Thyroid gland (tissue), 4 donors: Measurements from ENCODE around the gene SGCD. TPM values are rescaled to one million over a fixed set of nuclear protein-coding genes. Genes with fewer than 3 reads are reported as not detected.

ENCODE experiments used
- DNase-seq, 2 donors: peaks; one replicate each; pipeline ENCODE4 v3.0.0-alpha.2; 2019
- H3K27ac ChIP-seq, 3 donors: fragments of 200-600 bp; sonication (generic); 1 replicate in 2 of 3; 2 replicates in 1 of 3; pipeline ENCODE4 v1.5.1; 2016 to 2019; ENCODE audit warnings: mild to moderate bottlenecking in 1 of 3, moderate library complexity in 1 of 3
- H3K27me3 ChIP-seq: fragments of 200-600 bp; sonication (generic); one replicate; pipeline ENCODE4 v1.5.1; 2019
- H3K36me3 ChIP-seq, 2 donors: fragments of 200-600 bp; sonication (generic); one replicate each; pipeline ENCODE4 v1.5.1; 2016 to 2019
- H3K4me1 ChIP-seq, 2 donors: fragments of 200-600 bp; sonication (generic); one replicate each; pipeline ENCODE4 v1.5.1; 2017 to 2019
- H3K4me3 ChIP-seq, 3 donors: fragments of 200-600 bp; sonication (generic); replicated peaks in 1 of 3; 1 replicate in 2 of 3; 2 replicates in 1 of 3; pipeline ENCODE4 v1.5.1; 2016; ENCODE audit warnings: mild to moderate bottlenecking in 1 of 3
- H3K9me3 ChIP-seq: fragments of 200-600 bp; sonication (generic); one replicate; pipeline ENCODE4 v1.5.1; 2017
- POLR2A ChIP-seq, 2 donors: fragments of 450-650 bp; IDR thresholded peaks; one replicate each; pipeline ENCODE4 v1.6.1; 2017; ENCODE audit warnings: antibody characterized with exemption in 2 of 2, mild to moderate bottlenecking in 2 of 2, moderate library complexity in 1 of 2
- WGBS, 2 donors: methylation state at CpG; one replicate each; pipeline ENCODE4 v1.1.5; 2017; 5-methylcytosine and 5-hydroxymethylcytosine counted together
- intact Hi-C: fragments of 100-400 bp; cut with DNase I; formaldehyde crosslinking; loops from one replicate; pipeline ENCODE4 v1.15.1; 2023
- total RNA-seq, 4 donors: library from RNA; depleted of rRNA; stranded (reverse); fragments of >200 nt; gene quantifications; one replicate each; pipeline ENCODE4 v1.2.3, GENCODE V29; 2016
- TF ChIP-seq, protein P1 (sequence below), 6 experiments: fragments of 200-600 bp in 3 of 6; fragments of 450-650 bp in 3 of 6; sonication (generic) in 3 of 6; IDR thresholded peaks; one replicate each; pipeline ENCODE4 v1.5.1; 2016 to 2019; ENCODE audit warnings: antibody characterized with exemption in 6 of 6, mild to moderate bottlenecking in 2 of 6, inconsistent platforms in 1 of 6, moderate library complexity in 1 of 6

Gene SGCD
- total RNA-seq, 4 donors from 2014 or later, result 7.4 to 20.1 (median 9.2) TPM

DNA sequence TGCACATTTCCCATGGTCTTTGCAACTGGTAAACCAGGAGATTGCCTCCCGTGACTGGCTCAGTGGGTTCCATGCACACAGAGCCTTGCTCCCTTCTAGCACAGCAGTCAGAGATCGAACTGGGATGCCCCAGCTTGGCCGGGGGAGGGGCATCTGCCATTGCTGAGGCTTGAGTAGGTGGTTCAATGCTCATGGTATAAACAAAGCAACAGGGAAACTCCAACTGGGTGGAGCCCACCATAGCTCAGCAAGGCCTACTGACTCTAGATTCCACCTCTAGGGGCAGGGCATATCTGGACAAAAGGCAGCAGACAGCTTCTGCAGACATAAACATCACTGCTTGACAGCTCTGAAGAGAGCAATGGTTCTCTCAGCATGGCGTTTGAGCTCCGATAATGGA, 456.1 kb downstream of the SGCD start:
- Histone ChIP-seq H3K36me3 (no peaks in the 10 kb centered on the region), H3K27ac (no peak overlapping the region), H3K4me3 (no peak overlapping the region), H3K9me3 (no peaks in the 10 kb centered on the region), H3K4me1 (no peaks in the 10 kb centered on the region), H3K27me3 (no peaks in the 10 kb centered on the region)
- no peak for DNase-seq
- WGBS, 2 donors, result 92 to 100% methylated on average over 4 to 5 of the region's 5 CpGs
- intact Hi-C loops, result no loop called here
- TF ChIP-seq, protein P1, sequence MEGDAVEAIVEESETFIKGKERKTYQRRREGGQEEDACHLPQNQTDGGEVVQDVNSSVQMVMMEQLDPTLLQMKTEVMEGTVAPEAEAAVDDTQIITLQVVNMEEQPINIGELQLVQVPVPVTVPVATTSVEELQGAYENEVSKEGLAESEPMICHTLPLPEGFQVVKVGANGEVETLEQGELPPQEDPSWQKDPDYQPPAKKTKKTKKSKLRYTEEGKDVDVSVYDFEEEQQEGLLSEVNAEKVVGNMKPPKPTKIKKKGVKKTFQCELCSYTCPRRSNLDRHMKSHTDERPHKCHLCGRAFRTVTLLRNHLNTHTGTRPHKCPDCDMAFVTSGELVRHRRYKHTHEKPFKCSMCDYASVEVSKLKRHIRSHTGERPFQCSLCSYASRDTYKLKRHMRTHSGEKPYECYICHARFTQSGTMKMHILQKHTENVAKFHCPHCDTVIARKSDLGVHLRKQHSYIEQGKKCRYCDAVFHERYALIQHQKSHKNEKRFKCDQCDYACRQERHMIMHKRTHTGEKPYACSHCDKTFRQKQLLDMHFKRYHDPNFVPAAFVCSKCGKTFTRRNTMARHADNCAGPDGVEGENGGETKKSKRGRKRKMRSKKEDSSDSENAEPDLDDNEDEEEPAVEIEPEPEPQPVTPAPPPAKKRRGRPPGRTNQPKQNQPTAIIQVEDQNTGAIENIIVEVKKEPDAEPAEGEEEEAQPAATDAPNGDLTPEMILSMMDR (IDR thresholded peaks at IDR 0.05), result no peak
- no peak for TF ChIP-seq POLR2A (IDR thresholded peaks at IDR 0.05)

DNA sequence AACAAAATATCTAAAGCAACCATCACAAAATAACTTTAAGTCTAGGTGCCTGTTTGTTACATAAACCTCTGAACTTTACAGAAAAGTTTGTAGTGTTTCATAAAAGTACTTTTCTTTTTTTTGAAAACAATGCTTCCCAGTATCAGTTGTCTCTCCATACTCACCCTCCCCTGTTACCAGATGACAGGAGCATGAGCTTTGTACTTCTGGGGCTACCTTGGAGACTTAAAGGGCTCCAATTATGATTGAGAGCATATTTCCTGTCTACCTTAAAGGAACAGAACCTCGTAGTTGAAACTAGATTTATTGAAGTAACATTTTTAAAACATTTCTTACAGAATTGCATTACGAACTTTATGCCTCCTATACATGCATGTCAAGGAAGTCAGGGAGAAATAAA, 467.7 kb downstream of the SGCD start:
- no peak for DNase-seq
- Histone ChIP-seq H3K4me3 (no peak overlapping the region), H3K4me1 (peaks cover 14 to 34% of the 10 kb centered on the region in 2 donors), H3K9me3 (no peaks in the 10 kb centered on the region), H3K27me3 (no peaks in the 10 kb centered on the region), H3K27ac (no peak overlapping the region), H3K36me3 (no peaks in the 10 kb centered on the region)
- TF ChIP-seq POLR2A (IDR thresholded peaks at IDR 0.05), result no peak
- TF ChIP-seq, protein P1 (IDR thresholded peaks at IDR 0.05), result no peak
- intact Hi-C loops, result no loop called here
- 44 to 65% methylated on average over 2 of the region's 2 CpGs for WGBS, 2 donors

DNA sequence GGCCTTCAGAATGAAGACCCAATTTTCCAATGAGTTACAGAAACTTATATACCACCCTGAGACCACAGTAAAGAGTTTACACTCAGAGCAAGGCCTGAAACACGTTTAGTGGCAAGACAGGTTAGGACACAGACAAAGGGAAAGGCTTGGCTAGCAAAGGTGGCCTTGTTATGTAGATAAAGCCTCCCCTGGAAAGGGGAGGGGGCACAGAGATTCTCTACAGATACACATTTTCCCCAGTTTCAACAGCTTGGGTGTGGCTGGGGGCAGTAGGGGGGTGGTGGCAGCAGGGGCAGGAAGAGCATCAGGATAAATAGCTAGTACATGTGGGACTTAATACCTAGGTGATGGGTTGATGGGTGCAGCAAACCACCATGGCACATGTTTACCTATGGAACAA, 471.2 kb downstream of the SGCD start:
- Histone ChIP-seq H3K4me3 (no peak overlapping the region), H3K36me3 (no peaks in the 10 kb centered on the region), H3K27me3 (no peaks in the 10 kb centered on the region), H3K9me3 (no peaks in the 10 kb centered on the region), H3K4me1 (peaks cover 14 to 34% of the 10 kb centered on the region in 2 donors), H3K27ac (peak overlapping the region in 1 of 3 donors; percentile 24)
- DNase-seq, result no peak
- intact Hi-C loops, result no loop called here
- TF ChIP-seq, protein P1 (IDR thresholded peaks at IDR 0.05), result no peak
- no peak for TF ChIP-seq POLR2A (IDR thresholded peaks at IDR 0.05)
- WGBS, 2 donors, result 64 to 81% methylated on average over 1 of the region's 1 CpG

DNA sequence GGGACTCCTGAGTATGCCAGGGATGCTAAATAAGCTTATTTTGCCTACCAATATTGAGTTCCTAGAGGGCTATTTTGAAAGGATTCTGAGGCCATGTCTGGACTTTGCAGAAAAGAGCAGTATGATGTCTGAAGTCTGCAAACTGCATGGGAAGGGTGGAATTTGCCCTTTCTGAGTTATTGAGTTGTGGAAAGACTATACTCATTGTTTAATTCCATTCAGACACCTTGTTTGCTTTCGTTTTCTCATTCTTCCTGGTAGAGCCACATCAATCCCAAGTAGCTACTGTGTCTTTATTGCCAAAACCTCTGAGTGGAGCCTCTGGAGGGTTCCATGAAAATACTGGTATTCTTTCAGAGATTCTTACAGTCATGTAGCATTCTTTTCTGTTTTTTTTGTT, 472.2 kb downstream of the SGCD start:
- Histone ChIP-seq H3K4me1 (peaks cover 14 to 34% of the 10 kb centered on the region in 2 donors), H3K9me3 (no peaks in the 10 kb centered on the region), H3K27me3 (no peaks in the 10 kb centered on the region), H3K36me3 (no peaks in the 10 kb centered on the region), H3K27ac (no peak overlapping the region), H3K4me3 (no peak overlapping the region)
- TF ChIP-seq POLR2A (IDR thresholded peaks at IDR 0.05), result no peak
- TF ChIP-seq, protein P1 (IDR thresholded peaks at IDR 0.05), result no peak
- 75 to 86% methylated on average over 1 of the region's 1 CpG for WGBS, 2 donors
- DNase-seq, result no peak
- intact Hi-C loops, result no loop called here

DNA sequence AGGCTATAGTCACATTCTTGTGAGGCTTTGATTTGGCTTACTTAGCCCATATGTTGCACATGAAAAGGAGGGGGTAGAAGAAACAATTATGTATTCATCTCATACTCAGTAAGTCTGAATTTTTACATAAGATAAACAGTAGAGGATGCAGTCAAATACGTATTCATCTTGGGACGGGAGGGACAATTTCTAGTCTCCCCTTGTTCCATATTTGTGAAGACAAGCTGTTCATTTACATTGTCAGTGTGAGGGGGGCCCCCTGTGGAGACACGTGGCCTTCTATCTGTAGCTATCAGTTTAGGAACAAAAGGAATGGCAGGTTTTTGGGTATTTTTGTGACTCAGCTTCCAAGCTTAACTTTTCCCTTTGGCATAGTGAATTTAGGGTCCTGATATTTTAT, 474.0 kb downstream of the SGCD start:
- H3K4me1 ChIP-seq, result peaks cover 14 to 21% of the 10 kb centered on the region in 2 donors
- no peak for DNase-seq
- intact Hi-C loops, result no loop called here
- no peak overlapping the region for H3K4me3 ChIP-seq
- no peak overlapping the region for H3K27ac ChIP-seq
- TF ChIP-seq, protein P1 (IDR thresholded peaks at IDR 0.05), result no peak
- TF ChIP-seq POLR2A (IDR thresholded peaks at IDR 0.05), result no peak
- WGBS, 2 donors, result 72 to 90% methylated on average over 3 of the region's 3 CpGs
- no peaks in the 10 kb centered on the region for H3K36me3 ChIP-seq
- H3K27me3 ChIP-seq, result no peaks in the 10 kb centered on the region
- H3K9me3 ChIP-seq, result no peaks in the 10 kb centered on the region
